Prostate gland (tissue), 2 donors: ENCODE measurements around the gene SMPD4. TPM values are rescaled to one million over a fixed set of nuclear protein-coding genes. Genes with fewer than 3 reads are reported as not detected.
"Not testable (repeated sequence)": the region's sequence is repeated elsewhere in the genome, so short reads cannot be mapped to it uniquely, and the experiment has no call there.

Source experiments
- DNase-seq: peaks from one replicate; pipeline ENCODE4 v3.0.0-alpha.2; 2019; ENCODE audit warnings: low spot score
- H3K27ac ChIP-seq, 2 donors: fragments of 200-600 bp; sonication (generic); 2 replicates each; pipeline ENCODE4 v1.5.1; 2017 to 2019
- H3K27me3 ChIP-seq: fragments of 200-600 bp; sonication (generic); replicated peaks from 2 replicates; pipeline ENCODE4 v1.5.1; 2019; ENCODE audit not compliant: insufficient read depth
- H3K36me3 ChIP-seq, 2 donors: fragments of 200-600 bp; sonication (generic); 1 replicate in 1 of 2; 2 replicates in 1 of 2; pipeline versions ENCODE4 v1.5.1 to v1.8.1; 2017 to 2019
- H3K4me1 ChIP-seq: fragments of 200-600 bp; sonication (generic); replicated peaks from 2 replicates; pipeline ENCODE4 v1.5.1; 2019
- H3K4me3 ChIP-seq, 2 donors: fragments of 200-600 bp; sonication (generic); 2 replicates each; pipeline ENCODE4 v1.5.1; 2017 to 2019
- H3K9me3 ChIP-seq: fragments of 200-600 bp; sonication (generic); 2 replicates; pipeline ENCODE4 v1.5.1; 2017
- CTCF ChIP-seq, 4 experiments: fragments of 200-600 bp in 2 of 4; fragments of 450-650 bp in 2 of 4; sonication (generic) in 2 of 4; IDR thresholded peaks; 1 replicate in 3 of 4; 2 replicates in 1 of 4; pipeline ENCODE4 v1.5.1; 2016 to 2019; ENCODE audit warnings: antibody characterized with exemption in 4 of 4, mild to moderate bottlenecking in 2 of 4, moderate library complexity in 2 of 4
- POLR2A ChIP-seq: fragments of 450-650 bp; IDR thresholded peaks from one replicate; pipeline ENCODE4 v1.6.1; 2016; ENCODE audit warnings: antibody characterized with exemption, mild to moderate bottlenecking
- POLR2AphosphoS5 ChIP-seq: sonication (generic); formaldehyde crosslinking; IDR thresholded peaks from one replicate; pipeline ENCODE4 v1.6.1; 2017; ENCODE audit warnings: antibody characterized with exemption
- WGBS: methylation state at CpG from one replicate; pipeline ENCODE4 v1.1.5; 2018; 5-methylcytosine and 5-hydroxymethylcytosine counted together
- intact Hi-C: fragments of 100-400 bp; cut with DNase I; formaldehyde crosslinking; loops from one replicate; pipeline ENCODE4 v1.14.2; 2022
- total RNA-seq, 2 donors: library from RNA; depleted of rRNA; stranded (reverse); fragments of >200 nt; gene quantifications; one replicate each; pipeline ENCODE4 v1.1.0, GENCODE V29; 2016

Gene SMPD4
- total RNA-seq, 2 donors from 2014 or later, result 38.1 to 74.5 TPM

GRCh38 chr2:130160131-130160530 is 21.3 kb downstream of the SMPD4 start:
- no peak for TF ChIP-seq POLR2AphosphoS5
- TF ChIP-seq CTCF (IDR thresholded peaks at IDR 0.05), result no peak
- TF ChIP-seq POLR2A, result no peak
- 93% methylated on average over 6 of the region's 6 CpGs for WGBS
- no peak overlapping the region for H3K27ac ChIP-seq
- no peak for DNase-seq
- peaks cover 0 to 6% of the 10 kb centered on the region in 2 donors for H3K36me3 ChIP-seq
- intact Hi-C loops, result no loop called here
- no peaks in the 10 kb centered on the region for H3K9me3 ChIP-seq
- H3K27me3 ChIP-seq, result no peaks in the 10 kb centered on the region
- no peaks in the 10 kb centered on the region for H3K4me1 ChIP-seq
- H3K4me3 ChIP-seq, result no peak overlapping the region

DNA sequence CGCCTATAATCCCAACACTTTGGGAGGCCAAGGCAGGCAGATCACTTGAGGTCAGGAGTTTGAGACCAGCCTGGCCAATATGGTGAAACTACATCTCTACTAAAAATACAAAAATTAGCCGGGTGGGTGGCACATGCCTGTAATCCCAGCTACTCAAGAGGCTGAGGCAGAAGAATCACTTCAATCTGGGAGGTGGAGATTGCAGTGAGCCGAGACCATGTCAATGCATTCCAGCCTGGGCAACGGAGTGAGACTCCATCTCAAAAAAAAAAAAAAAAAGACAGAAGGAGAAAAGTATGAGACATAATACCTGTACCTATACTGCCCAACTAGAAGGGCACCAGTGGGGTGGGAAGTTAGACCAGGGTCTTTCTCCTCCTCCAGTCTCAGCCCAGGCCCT is 22.0 kb downstream of the SMPD4 start:
- H3K4me3 ChIP-seq, H3K9me3 ChIP-seq, H3K27me3 ChIP-seq, H3K27ac ChIP-seq, H3K4me1 ChIP-seq, intact Hi-C loops, DNase-seq, H3K36me3 ChIP-seq: not testable (repeated sequence)
- 90% methylated on average over 4 of the region's 4 CpGs for WGBS

DNA sequence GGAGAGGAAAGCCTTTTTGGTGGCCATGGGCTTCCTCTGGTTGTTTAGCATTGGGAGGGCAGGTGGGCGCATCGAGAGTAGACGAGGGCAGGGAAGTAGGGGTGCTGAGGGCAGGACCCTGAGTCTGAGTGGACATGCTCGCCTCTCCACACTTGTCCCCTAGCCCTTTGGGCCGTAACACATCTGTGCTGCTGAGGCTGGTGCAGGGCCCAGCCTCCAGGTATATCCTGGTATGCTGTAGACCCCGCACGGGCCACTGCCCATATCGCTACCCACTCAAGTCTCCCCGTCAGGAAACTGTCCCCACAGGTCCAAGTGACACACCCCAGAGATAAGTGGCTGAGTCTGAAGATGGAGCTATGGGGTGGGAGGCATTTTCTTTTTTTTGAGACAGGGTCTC is 22.8 kb downstream of the SMPD4 start:
- WGBS, result 89% methylated on average over 9 of the region's 9 CpGs
- no peak for DNase-seq

GRCh38 chr2:130157825-130158514 is 23.4 kb downstream of the SMPD4 start:
- intact Hi-C loops, H3K27ac ChIP-seq, DNase-seq, H3K4me3 ChIP-seq, H3K4me1 ChIP-seq, H3K27me3 ChIP-seq, H3K36me3 ChIP-seq, H3K9me3 ChIP-seq: not testable (repeated sequence)
- WGBS, result 84% methylated on average over 13 of the region's 13 CpGs

More for the DNA sequence above, 22.8 kb downstream of the SMPD4 start:
- Histone ChIP-seq H3K36me3 (peaks cover 0 to 1% of the 10 kb centered on the region in 2 donors), H3K4me1 (no peaks in the 10 kb centered on the region), H3K27me3 (no peaks in the 10 kb centered on the region), H3K27ac (no peak overlapping the region), H3K9me3 (no peaks in the 10 kb centered on the region), H3K4me3 (no peak overlapping the region)
- intact Hi-C loops, result no loop called here
- TF ChIP-seq CTCF (IDR thresholded peaks at IDR 0.05) (no peak), POLR2A (no peak), POLR2AphosphoS5 (no peak)

GRCh38 chr2:130157354-130157753 is 24.0 kb downstream of the SMPD4 start:
- H3K27ac ChIP-seq, H3K4me1 ChIP-seq, H3K9me3 ChIP-seq, H3K27me3 ChIP-seq, H3K36me3 ChIP-seq, intact Hi-C loops, H3K4me3 ChIP-seq, DNase-seq: not testable (repeated sequence)
- no CpG with 5 or more reads among the region's 12 CpGs for WGBS

DNA sequence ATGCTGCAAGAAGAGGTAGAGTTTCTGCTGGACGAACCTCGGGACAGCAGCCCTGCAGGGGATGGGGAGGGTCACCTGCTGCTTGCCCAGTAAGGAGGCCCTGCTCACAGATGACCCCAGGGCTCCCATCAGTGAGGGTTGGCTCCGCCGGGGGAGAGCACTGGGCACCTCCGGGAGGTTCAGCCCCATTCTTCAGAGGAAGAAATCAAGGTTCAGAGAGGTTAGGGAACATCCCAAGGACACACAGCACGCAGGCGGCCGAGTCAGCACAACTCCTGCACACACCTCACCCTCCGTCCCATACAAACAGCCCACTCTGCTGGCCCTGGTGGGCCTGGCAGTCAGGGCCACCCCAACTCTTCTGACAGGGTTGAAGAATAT is 24.8 kb downstream of the SMPD4 start:
- Histone ChIP-seq H3K9me3 (no peaks in the 10 kb centered on the region), H3K4me3 (no peak overlapping the region), H3K4me1 (no peaks in the 10 kb centered on the region), H3K36me3 (no peaks in the 10 kb centered on the region), H3K27me3 (no peaks in the 10 kb centered on the region), H3K27ac (no peak overlapping the region)
- DNase-seq, result no peak
- TF ChIP-seq CTCF (IDR thresholded peaks at IDR 0.05) (no peak), POLR2AphosphoS5 (no peak), POLR2A (no peak)
- 86% methylated on average over 9 of the region's 9 CpGs for WGBS
- intact Hi-C loops, result no loop called here
